Ishikawa (cell line): ENCODE data around the gene CPEB2.

ENCODE experiments used
- TAF1 ChIP-seq: IDR thresholded peaks from 2 replicates; pipeline ENCODE4 v1.6.1; 2012; ENCODE audit warnings: low read depth, mild to moderate bottlenecking
- YY1 ChIP-seq: IDR thresholded peaks from 2 replicates; pipeline ENCODE4 v1.6.1; 2012; ENCODE audit warnings: low read depth

GRCh38 chr4:15060213-15060612, 57.9 kb downstream of the CPEB2 start:
- no peak for TF ChIP-seq YY1
- no peak for TF ChIP-seq TAF1
